ENCODE results near the gene RAVER1. TPM values are rescaled to one million over a fixed set of nuclear protein-coding genes. Genes with fewer than 3 reads are reported as not detected.

Gene RAVER1
- total and polyA plus RNA-seq, 2 of the 13 experiments (the other 11 are each of a cell fraction or from before 2014, with no cell fraction given): 3.6 to 7.9 TPM

DNA sequence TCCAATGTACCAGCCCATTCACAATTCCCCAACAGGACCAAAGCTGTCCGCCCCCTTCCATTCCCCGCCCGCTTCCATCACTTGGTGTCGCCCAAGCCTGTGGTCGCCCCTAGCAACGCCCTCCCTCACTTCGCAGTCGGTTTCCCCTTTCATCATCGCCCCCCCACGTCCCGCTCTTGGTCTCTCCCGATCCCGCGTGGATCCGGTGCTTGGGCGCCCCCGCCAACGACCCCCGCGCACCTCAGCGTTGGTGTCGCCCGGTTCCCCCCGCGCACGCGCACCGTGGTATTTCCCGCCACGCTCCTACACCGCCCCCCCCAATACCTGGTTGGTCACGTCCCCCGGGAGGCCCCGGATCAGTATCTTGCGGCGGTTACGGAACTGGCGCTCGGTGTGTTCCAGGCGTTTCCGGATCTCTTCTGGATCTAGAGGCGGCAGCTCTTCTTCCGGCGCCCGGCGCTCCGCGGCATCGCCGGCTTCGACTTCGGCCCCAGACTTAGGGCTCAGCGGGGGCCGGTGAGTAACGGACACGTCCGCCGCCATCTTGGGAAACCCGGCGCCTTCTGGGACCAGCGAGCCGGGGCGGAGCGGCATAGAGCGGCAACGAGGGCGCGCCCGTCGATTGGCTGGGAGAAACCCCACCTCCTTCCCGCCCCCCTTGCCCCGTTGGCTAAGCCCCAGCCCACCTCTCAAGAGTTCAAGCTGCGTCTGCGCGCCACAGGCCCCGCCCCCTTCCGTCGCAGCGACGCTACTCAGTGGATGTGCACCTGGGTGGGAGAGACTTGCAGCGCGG is at the start of gene RAVER1 (continued):
- TF ChIP-seq ZNF775 (CRISPR knock-in tag; IDR thresholded peaks at IDR 0.05; ENCODE audit: borderline replicate concordance) (peak; percentile 64; the same call in 1 of the 2 replicates), TOPORS (CRISPR knock-in tag; IDR thresholded peaks at IDR 0.05) (no peak), ZNF180 (CRISPR knock-in tag; IDR thresholded peaks at IDR 0.05; ENCODE audit: borderline replicate concordance, low read depth) (no peak), GZF1 (CRISPR knock-in tag; IDR thresholded peaks at IDR 0.05) (peak; percentile 72; the same call in 1 of the 2 replicates), HHEX (CRISPR knock-in tag; IDR thresholded peaks at IDR 0.05) (no peak), TEAD2 (CRISPR knock-in tag; IDR thresholded peaks at IDR 0.05) (no peak), SMAD9 (CRISPR knock-in tag; IDR thresholded peaks at IDR 0.05) (no peak), ZNF749 (CRISPR knock-in tag; IDR thresholded peaks at IDR 0.05; ENCODE audit: borderline replicate concordance) (no peak), ZFP36 (IDR thresholded peaks at IDR 0.05; ENCODE audit: borderline replicate concordance, low read depth, low read length, partially characterized antibody) (no peak), HMG20B (CRISPR knock-in tag; conservative IDR thresholded peaks at IDR 0.05) (no peak), ZSCAN12 (CRISPR knock-in tag; IDR thresholded peaks at IDR 0.05) (no peak), ZNF614 (CRISPR knock-in tag; IDR thresholded peaks at IDR 0.05; ENCODE audit: borderline replicate concordance) (no peak), MAF1 (CRISPR knock-in tag; IDR thresholded peaks at IDR 0.05; ENCODE audit: borderline replicate concordance) (0 out of 2 replicates have a peak, but pooled peaks have one; percentile 77), SUZ12 (IDR thresholded peaks at IDR 0.05; ENCODE audit: low read depth, low read length) (no peak), SMYD3 (CRISPR knock-in tag; IDR thresholded peaks at IDR 0.05) (no peak), ZNF556 (CRISPR knock-in tag; IDR thresholded peaks at IDR 0.05; ENCODE audit: borderline replicate concordance) (peak; percentile 48; the same call in 1 of the 2 replicates), BHLHE40 (IDR thresholded peaks at IDR 0.05; ENCODE audit: low read length) (peak; percentile 90)
- TF ChIP-seq, protein P1, sequence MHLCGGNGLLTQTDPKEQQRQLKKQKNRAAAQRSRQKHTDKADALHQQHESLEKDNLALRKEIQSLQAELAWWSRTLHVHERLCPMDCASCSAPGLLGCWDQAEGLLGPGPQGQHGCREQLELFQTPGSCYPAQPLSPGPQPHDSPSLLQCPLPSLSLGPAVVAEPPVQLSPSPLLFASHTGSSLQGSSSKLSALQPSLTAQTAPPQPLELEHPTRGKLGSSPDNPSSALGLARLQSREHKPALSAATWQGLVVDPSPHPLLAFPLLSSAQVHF (CRISPR knock-in tag; IDR thresholded peaks at IDR 0.05): no peak
- TF ChIP-seq, protein P2, sequence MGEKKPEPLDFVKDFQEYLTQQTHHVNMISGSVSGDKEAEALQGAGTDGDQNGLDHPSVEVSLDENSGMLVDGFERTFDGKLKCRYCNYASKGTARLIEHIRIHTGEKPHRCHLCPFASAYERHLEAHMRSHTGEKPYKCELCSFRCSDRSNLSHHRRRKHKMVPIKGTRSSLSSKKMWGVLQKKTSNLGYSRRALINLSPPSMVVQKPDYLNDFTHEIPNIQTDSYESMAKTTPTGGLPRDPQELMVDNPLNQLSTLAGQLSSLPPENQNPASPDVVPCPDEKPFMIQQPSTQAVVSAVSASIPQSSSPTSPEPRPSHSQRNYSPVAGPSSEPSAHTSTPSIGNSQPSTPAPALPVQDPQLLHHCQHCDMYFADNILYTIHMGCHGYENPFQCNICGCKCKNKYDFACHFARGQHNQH (CRISPR knock-in tag; IDR thresholded peaks at IDR 0.05): 0 out of 2 replicates have a peak, but pooled peaks have one; percentile 15
- TF ChIP-seq, protein P3, sequence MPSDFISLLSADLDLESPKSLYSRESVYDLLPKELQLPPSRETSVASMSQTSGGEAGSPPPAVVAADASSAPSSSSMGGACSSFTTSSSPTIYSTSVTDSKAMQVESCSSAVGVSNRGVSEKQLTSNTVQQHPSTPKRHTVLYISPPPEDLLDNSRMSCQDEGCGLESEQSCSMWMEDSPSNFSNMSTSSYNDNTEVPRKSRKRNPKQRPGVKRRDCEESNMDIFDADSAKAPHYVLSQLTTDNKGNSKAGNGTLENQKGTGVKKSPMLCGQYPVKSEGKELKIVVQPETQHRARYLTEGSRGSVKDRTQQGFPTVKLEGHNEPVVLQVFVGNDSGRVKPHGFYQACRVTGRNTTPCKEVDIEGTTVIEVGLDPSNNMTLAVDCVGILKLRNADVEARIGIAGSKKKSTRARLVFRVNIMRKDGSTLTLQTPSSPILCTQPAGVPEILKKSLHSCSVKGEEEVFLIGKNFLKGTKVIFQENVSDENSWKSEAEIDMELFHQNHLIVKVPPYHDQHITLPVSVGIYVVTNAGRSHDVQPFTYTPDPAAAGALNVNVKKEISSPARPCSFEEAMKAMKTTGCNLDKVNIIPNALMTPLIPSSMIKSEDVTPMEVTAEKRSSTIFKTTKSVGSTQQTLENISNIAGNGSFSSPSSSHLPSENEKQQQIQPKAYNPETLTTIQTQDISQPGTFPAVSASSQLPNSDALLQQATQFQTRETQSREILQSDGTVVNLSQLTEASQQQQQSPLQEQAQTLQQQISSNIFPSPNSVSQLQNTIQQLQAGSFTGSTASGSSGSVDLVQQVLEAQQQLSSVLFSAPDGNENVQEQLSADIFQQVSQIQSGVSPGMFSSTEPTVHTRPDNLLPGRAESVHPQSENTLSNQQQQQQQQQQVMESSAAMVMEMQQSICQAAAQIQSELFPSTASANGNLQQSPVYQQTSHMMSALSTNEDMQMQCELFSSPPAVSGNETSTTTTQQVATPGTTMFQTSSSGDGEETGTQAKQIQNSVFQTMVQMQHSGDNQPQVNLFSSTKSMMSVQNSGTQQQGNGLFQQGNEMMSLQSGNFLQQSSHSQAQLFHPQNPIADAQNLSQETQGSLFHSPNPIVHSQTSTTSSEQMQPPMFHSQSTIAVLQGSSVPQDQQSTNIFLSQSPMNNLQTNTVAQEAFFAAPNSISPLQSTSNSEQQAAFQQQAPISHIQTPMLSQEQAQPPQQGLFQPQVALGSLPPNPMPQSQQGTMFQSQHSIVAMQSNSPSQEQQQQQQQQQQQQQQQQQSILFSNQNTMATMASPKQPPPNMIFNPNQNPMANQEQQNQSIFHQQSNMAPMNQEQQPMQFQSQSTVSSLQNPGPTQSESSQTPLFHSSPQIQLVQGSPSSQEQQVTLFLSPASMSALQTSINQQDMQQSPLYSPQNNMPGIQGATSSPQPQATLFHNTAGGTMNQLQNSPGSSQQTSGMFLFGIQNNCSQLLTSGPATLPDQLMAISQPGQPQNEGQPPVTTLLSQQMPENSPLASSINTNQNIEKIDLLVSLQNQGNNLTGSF (CRISPR knock-in tag; IDR thresholded peaks at IDR 0.05): no peak
- TF ChIP-seq, protein P4, sequence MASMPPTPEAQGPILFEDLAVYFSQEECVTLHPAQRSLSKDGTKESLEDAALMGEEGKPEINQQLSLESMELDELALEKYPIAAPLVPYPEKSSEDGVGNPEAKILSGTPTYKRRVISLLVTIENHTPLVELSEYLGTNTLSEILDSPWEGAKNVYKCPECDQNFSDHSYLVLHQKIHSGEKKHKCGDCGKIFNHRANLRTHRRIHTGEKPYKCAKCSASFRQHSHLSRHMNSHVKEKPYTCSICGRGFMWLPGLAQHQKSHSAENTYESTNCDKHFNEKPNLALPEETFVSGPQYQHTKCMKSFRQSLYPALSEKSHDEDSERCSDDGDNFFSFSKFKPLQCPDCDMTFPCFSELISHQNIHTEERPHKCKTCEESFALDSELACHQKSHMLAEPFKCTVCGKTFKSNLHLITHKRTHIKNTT (CRISPR knock-in tag; IDR thresholded peaks at IDR 0.05): no peak
- TF ChIP-seq, protein P5, sequence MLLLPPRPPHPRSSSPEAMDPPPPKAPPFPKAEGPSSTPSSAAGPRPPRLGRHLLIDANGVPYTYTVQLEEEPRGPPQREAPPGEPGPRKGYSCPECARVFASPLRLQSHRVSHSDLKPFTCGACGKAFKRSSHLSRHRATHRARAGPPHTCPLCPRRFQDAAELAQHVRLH (CRISPR knock-in tag; IDR thresholded peaks at IDR 0.05; ENCODE audit: borderline replicate concordance, low read depth): no peak

All from HepG2 (cell line).